ENCODE measurements around the gene DARS1.

- TF ChIP-seq, protein P1, sequence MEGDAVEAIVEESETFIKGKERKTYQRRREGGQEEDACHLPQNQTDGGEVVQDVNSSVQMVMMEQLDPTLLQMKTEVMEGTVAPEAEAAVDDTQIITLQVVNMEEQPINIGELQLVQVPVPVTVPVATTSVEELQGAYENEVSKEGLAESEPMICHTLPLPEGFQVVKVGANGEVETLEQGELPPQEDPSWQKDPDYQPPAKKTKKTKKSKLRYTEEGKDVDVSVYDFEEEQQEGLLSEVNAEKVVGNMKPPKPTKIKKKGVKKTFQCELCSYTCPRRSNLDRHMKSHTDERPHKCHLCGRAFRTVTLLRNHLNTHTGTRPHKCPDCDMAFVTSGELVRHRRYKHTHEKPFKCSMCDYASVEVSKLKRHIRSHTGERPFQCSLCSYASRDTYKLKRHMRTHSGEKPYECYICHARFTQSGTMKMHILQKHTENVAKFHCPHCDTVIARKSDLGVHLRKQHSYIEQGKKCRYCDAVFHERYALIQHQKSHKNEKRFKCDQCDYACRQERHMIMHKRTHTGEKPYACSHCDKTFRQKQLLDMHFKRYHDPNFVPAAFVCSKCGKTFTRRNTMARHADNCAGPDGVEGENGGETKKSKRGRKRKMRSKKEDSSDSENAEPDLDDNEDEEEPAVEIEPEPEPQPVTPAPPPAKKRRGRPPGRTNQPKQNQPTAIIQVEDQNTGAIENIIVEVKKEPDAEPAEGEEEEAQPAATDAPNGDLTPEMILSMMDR (IDR thresholded peaks at IDR 0.05): no peak
- TF ChIP-seq POLR2A (IDR thresholded peaks at IDR 0.05): no peak
- TF ChIP-seq EP300 (IDR thresholded peaks at IDR 0.05): no peak
Observed at GRCh38 chr2:135951041-135951583, 34.3 kb downstream of the DARS1 start.

Measured in tibial nerve (tissue), 4 donors.